RWPE2 (cell line): Measurements from ENCODE around the gene RBM20.
A peak's percentile ranks its signal among the peaks of the same experiment; 100 is the strongest.

Source experiments
- ATAC-seq: fragments of 200-7000 bp; cut with Tn5 transposase; 3 replicates; pipeline ENCODE4 v1.9.1; 2021; ENCODE audit warnings: low read depth
- DNase-seq: peaks from one replicate; pipeline ENCODE4 v3.0.0-alpha.2; 2020; ENCODE audit warnings: low spot score
- H3K27ac ChIP-seq: fragments of 450-650 bp; 2 replicates; pipeline ENCODE4 v1.5.1; 2017; ENCODE audit warnings: mild to moderate bottlenecking; ENCODE audit not compliant: poor library complexity, severe bottlenecking
- H3K27me3 ChIP-seq: fragments of 250-450 bp; sonication (Bioruptor Pico); 2 replicates; pipeline ENCODE4 v1.5.1; 2021; ENCODE audit warnings: mild to moderate bottlenecking, moderate library complexity; ENCODE audit not compliant: insufficient read depth, poor library complexity, severe bottlenecking
- H3K36me3 ChIP-seq: fragments of 250-450 bp; sonication (Bioruptor Pico); 2 replicates; pipeline ENCODE4 v1.5.1; 2020; ENCODE audit warnings: low read depth, mild to moderate bottlenecking, moderate library complexity
- H3K4me1 ChIP-seq: fragments of 250-450 bp; sonication (Bioruptor Pico); 2 replicates; pipeline ENCODE4 v1.5.1; 2021; ENCODE audit warnings: mild to moderate bottlenecking, moderate library complexity; ENCODE audit not compliant: insufficient read depth, poor library complexity, severe bottlenecking
- H3K4me3 ChIP-seq: fragments of 250-450 bp; sonication (Bioruptor Pico); 2 replicates; pipeline ENCODE4 v1.5.1; 2021; ENCODE audit warnings: mild to moderate bottlenecking, moderate library complexity; ENCODE audit not compliant: severe bottlenecking
- H3K9me3 ChIP-seq: fragments of 250-450 bp; sonication (Bioruptor Pico); 2 replicates; pipeline ENCODE4 v1.5.1; 2021; ENCODE audit warnings: mild to moderate bottlenecking, moderate library complexity; ENCODE audit not compliant: severe bottlenecking
- TF ChIP-seq, protein P1 (sequence below): fragments of 450-650 bp; IDR thresholded peaks from one replicate; pipeline ENCODE4 v1.5.1; 2017; ENCODE audit warnings: mild to moderate bottlenecking, moderate library complexity; ENCODE audit not compliant: poor library complexity, severe bottlenecking

Gene RBM20

DNA sequence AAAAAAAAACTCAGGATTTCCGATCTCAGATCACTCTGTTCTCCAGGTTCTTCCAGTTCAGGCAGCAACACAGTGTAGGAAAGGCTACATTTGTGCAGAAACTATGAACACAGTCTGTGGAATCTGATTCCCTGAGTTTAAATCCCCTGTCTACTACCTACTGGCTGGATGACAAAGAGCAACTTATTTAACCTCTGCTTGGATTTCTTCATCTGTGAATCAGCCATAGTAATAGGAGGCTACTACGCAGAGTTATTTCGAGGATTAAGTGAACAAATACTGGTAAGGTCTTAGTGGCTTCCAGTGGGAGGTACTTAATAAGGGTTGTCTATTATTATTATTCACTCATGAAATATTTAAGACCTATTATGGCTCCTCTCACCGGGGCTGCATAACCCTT lies 183.3 kb downstream of the RBM20 start:
- H3K27me3 ChIP-seq = no peaks in the 10 kb centered on the region
- no peak overlapping the region for H3K4me3 ChIP-seq
- H3K9me3 ChIP-seq = no peaks in the 10 kb centered on the region
- TF ChIP-seq, protein P1, sequence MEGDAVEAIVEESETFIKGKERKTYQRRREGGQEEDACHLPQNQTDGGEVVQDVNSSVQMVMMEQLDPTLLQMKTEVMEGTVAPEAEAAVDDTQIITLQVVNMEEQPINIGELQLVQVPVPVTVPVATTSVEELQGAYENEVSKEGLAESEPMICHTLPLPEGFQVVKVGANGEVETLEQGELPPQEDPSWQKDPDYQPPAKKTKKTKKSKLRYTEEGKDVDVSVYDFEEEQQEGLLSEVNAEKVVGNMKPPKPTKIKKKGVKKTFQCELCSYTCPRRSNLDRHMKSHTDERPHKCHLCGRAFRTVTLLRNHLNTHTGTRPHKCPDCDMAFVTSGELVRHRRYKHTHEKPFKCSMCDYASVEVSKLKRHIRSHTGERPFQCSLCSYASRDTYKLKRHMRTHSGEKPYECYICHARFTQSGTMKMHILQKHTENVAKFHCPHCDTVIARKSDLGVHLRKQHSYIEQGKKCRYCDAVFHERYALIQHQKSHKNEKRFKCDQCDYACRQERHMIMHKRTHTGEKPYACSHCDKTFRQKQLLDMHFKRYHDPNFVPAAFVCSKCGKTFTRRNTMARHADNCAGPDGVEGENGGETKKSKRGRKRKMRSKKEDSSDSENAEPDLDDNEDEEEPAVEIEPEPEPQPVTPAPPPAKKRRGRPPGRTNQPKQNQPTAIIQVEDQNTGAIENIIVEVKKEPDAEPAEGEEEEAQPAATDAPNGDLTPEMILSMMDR = no peak
- peak; percentile 89 for ATAC-seq
- no peak overlapping the region for H3K27ac ChIP-seq
- no peak for DNase-seq
- peaks cover 12% of the 10 kb centered on the region for H3K4me1 ChIP-seq
- H3K36me3 ChIP-seq = no peaks in the 10 kb centered on the region

DNA sequence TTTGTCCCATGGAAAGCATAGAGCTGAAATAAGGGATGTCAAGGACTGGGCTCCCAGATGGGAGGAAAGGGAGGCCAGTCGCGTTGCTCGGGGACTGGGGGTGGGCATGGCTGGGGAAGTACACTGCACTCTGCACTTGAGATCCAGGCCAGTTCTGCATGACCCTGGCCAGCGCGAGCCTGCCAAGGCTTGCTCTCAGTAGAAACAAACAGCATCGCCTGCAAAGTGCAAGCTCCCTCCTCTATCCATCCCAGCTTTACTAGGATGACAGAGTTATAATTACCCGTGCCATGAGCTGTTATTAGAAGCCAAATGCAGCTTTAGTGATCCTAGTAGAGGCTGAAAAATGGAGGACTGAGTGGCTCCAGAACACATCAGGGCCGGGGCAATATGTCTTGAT lies 183.7 kb downstream of the RBM20 start:
- peaks cover 12% of the 10 kb centered on the region for H3K4me1 ChIP-seq
- DNase-seq (no peak), ATAC-seq (peak; percentile 26)
- no peaks in the 10 kb centered on the region for H3K27me3 ChIP-seq
- no peak overlapping the region for H3K4me3 ChIP-seq
- no peak overlapping the region for H3K27ac ChIP-seq
- H3K36me3 ChIP-seq = no peaks in the 10 kb centered on the region
- no peaks in the 10 kb centered on the region for H3K9me3 ChIP-seq
- TF ChIP-seq, protein P1 = no peak

DNA sequence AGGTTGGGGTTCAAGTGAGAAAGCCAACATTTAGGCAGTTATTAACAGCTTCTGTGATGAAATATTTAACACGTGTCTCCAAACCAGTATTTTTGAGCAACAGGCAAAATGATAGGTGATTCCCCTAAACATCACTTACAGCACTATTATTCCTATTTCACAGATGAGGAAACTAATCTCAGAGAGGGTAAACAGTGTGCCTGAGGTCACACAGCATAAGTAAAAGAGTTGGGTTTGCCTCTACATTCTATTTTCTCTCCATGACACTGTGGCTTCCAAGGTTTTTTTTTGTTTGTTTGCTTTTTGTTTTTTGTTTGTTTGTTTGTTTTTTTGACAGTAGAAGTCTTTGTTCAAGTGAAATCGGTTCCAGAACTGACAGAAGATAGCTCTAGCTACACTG lies 184.4 kb downstream of the RBM20 start:
- Histone ChIP-seq H3K9me3 (no peaks in the 10 kb centered on the region), H3K4me3 (no peak overlapping the region), H3K27me3 (no peaks in the 10 kb centered on the region), H3K4me1 (peaks cover 12% of the 10 kb centered on the region), H3K36me3 (no peaks in the 10 kb centered on the region), H3K27ac (no peak overlapping the region)
- TF ChIP-seq, protein P1 = no peak
- DNase-seq = no peak
- ATAC-seq = no peak

DNA sequence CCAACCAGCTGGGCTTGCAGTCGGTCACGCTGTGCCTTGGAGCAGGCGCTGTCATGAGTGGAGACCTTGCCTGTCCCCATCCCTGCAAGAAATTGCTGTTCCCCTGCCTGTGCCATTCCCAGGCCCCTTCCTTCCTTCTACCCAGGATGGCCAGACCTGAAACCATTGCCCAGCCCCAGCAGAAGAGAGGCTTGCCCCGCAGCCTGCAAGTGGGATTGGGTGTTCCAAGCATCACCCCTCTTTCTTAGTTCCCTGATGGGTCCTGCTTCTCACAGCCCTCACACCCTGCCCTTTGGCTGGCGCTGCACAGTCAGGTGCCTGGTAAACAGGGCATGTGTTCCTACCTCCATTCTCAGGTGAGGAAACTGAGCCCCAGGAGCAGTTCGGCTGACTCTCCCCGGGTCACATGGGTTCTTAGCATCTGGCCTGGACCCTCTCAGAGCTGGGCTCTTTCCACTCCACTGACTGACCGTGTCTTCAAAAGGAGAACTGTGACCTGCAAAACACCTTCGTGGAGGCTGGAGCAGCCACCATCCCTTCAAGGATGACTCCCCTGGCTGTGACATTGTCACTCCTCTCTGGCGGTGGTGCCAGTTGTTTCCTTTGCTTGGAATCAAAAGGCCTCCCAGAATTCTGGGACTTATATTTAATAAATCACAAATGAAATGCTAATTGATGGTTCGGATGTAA lies 185.7 kb downstream of the RBM20 start:
- no peak overlapping the region for H3K27ac ChIP-seq
- no peak overlapping the region for H3K4me3 ChIP-seq
- no peaks in the 10 kb centered on the region for H3K36me3 ChIP-seq
- H3K27me3 ChIP-seq = no peaks in the 10 kb centered on the region
- TF ChIP-seq, protein P1 = no peak
- H3K9me3 ChIP-seq = no peaks in the 10 kb centered on the region
- peaks cover 15% of the 10 kb centered on the region for H3K4me1 ChIP-seq
- ATAC-seq = no peak
- DNase-seq = no peak

DNA sequence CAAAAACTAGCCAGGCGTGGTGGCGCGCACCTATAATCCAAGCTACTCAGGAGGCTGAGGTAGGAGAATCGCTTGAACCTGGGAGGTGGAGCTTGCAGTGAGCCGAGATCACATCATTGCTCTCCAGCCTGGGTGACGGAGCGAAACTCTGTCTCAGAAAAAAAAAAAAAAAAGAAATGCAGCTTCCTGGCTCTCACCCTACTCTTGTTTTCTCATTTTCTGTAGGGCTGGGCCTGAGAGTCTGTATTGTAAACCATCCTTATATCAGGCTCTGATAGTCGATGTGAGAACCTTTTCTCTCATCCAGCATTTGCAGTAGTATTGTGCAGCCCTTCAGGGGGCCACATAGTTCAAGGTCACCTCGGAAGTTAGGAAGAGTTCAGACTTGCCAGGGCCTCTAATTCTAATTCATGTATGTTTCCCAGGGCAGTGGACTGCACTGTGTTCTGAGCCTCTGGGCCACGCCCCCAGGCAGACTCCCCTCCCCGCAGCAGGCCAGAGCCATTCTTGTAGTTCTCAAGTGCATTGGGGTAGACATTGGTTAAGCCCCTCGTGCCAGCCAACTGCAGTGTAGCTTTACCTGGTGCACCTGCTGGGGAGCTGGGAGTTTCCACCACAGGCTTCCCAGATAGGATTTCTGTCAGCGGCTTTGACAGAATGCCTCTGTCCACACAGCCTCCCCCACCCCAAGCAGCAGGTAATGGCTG lies 189.3 kb downstream of the RBM20 start:
- ATAC-seq (no peak), DNase-seq (no peak)
- TF ChIP-seq, protein P1 = no peak
- Histone ChIP-seq H3K4me1 (peaks cover 5% of the 10 kb centered on the region), H3K4me3 (no peak overlapping the region), H3K9me3 (no peaks in the 10 kb centered on the region), H3K36me3 (no peaks in the 10 kb centered on the region), H3K27me3 (no peaks in the 10 kb centered on the region), H3K27ac (no peak overlapping the region)
